GM18868 (cell line): ENCODE data around the gene TNC.

Experiments used
- ATAC-seq: cut with Tn5 transposase; IDR thresholded peaks from one replicate; pipeline ENCODE4 v1.9.1; 2021; ENCODE audit warnings: mild to moderate bottlenecking, moderate library complexity; ENCODE audit not compliant: unreplicated experiment

Gene TNC

GRCh38 chr9:114981063-114981462, 136.9 kb downstream of the TNC start:
- ATAC-seq = no peak

- no peak for ATAC-seq
Measured at GRCh38 chr9:114973216-114973615, 144.7 kb downstream of the TNC start.

DNA sequence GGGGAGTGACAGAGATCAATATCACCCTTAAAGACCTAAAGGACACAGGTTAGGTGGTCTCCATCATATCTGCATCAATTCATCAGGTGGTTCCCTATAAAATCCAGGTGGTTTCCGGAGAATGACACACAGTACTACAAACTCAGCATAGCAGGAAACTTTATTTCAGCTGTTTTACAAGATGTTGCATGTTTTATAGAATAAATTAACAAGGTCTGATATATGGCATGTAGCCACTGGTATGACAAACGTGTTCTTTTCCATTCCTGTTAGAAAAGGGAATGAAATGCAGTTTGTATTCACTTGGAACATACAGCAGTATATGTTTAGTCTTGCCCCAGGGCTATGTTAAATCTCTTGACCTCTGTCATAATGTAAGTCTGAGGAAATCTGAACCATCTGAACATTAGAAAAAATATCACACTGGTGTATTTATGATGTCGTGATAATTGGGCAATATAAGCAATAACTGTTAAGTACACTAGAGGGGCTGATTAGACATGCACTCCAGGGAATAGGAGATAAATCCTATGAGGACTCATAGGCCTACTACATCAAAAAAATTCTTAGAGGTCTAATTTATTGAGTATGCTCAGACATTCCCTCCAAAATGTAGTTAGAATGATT, 145.3 kb downstream of the TNC start:
- no peak for ATAC-seq
